PFSK-1 (cell line): ENCODE data around the gene APBB2.

Experiments
- POLR2AphosphoS5 ChIP-seq: IDR thresholded peaks from 2 replicates; pipeline ENCODE4 v1.6.1; 2012; ENCODE audit warnings: low read depth, mild to moderate bottlenecking, control low read depth, low read length, moderate library complexity
- SIN3A ChIP-seq: IDR thresholded peaks from 2 replicates; pipeline ENCODE4 v1.6.1; 2012; ENCODE audit warnings: mild to moderate bottlenecking, low read length, moderate library complexity, borderline replicate concordance; ENCODE audit not compliant: insufficient read depth

GRCh38 chr4:40938337-40938736, 276.0 kb downstream of the APBB2 start:
- TF ChIP-seq POLR2AphosphoS5 (no peak), SIN3A (no peak)
